BJ (cell line): ENCODE results near the gene ATXN1. TPM values are rescaled to one million over a fixed set of nuclear protein-coding genes. Genes with fewer than 3 reads are reported as not detected.

Source experiments
- CTCF ChIA-PET: fragments of 350-600 bp; formaldehyde crosslinking; extraction: SDS; loops from one replicate; lab custom pipeline; 2021; ENCODE audit warnings: antibody characterized with exemption, inconsistent platforms; lab: Yijun Ruan, JAX
- POLR2A ChIA-PET: fragments of 300-600 bp; sonication (Branson Sonifier 250); formaldehyde crosslinking; extraction: SDS; loops from one replicate; lab custom pipeline; 2021; ENCODE audit warnings: antibody characterized with exemption; lab: Charles Lee
- DNase-seq: peaks from one replicate; pipeline ENCODE4 v3.0.0-alpha.2; 2011; ENCODE audit warnings: low read depth
- H3K27me3 ChIP-seq: 2 replicates; pipeline ENCODE4 v1.6.0; 2011; ENCODE audit warnings: low read length; ENCODE audit not compliant: control insufficient read depth, insufficient read depth
- H3K36me3 ChIP-seq: 2 replicates; pipeline ENCODE4 v1.5.1; 2011; ENCODE audit warnings: low read length; ENCODE audit not compliant: control insufficient read depth, insufficient read depth
- H3K4me3 ChIP-seq: 2 replicates; pipeline ENCODE4 v1.5.1; 2011; ENCODE audit warnings: low read depth, mild to moderate bottlenecking, control low read depth, low read length
- polyA plus RNA-seq: library from polyadenylated mRNA; depleted of rRNA; stranded (reverse); fragments of >200 nt; gene quantifications from 2 replicates; pipeline ENCODE4 v1.2.3, GENCODE V29; 2011
- TF ChIP-seq, protein P1 (sequence below): IDR thresholded peaks from 2 replicates; pipeline ENCODE4 v1.5.1; 2011; ENCODE audit warnings: low read depth, mild to moderate bottlenecking, control low read depth, inconsistent platforms, low read length, moderate library complexity; ENCODE audit not compliant: insufficient read depth

ATXN1 gene
- polyA plus RNA-seq, 1 experiment: 60.2 TPM

DNA sequence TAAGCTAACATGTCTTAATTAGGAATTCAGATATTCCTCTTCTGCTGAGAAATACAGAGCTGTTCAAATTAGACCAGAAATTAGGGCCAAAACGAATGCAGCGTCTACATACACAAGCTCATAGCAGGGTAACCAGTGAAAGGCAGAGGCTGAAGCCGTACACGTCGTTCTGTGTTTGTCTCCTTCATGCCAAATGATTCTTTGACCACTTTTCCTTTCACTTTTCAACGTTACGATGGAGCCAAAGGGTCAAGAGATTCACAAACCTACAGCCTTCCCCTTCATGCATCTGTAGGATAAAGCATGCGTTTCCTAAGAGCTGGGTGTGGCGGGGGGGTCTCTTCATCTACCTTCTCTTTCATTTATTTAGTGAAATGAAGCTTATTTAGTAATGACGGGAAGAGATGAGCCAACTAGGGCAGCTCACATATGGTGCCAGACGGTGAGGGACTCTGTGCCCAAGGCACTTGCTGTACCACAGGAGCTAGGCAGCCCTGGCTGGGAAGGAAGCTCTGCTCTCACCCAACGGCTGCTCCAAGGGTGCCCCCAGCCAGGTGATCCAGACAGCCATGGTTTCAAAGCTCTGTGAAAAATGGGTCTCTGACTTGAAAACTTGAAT is 178.0 kb downstream of the ATXN1 start:
- Histone ChIP-seq H3K4me3 (no peak overlapping the region), H3K36me3 (peaks cover 9% of the 10 kb centered on the region), H3K27me3 (no peaks in the 10 kb centered on the region)
- ChIA-PET POLR2A (no interaction called here), CTCF (interaction anchor here (1.0 kb wide), 1 partner anchor 172 kb away, joined by 3 read pairs; no protein-coding TSS in a partner anchor)
- TF ChIP-seq, protein P1, sequence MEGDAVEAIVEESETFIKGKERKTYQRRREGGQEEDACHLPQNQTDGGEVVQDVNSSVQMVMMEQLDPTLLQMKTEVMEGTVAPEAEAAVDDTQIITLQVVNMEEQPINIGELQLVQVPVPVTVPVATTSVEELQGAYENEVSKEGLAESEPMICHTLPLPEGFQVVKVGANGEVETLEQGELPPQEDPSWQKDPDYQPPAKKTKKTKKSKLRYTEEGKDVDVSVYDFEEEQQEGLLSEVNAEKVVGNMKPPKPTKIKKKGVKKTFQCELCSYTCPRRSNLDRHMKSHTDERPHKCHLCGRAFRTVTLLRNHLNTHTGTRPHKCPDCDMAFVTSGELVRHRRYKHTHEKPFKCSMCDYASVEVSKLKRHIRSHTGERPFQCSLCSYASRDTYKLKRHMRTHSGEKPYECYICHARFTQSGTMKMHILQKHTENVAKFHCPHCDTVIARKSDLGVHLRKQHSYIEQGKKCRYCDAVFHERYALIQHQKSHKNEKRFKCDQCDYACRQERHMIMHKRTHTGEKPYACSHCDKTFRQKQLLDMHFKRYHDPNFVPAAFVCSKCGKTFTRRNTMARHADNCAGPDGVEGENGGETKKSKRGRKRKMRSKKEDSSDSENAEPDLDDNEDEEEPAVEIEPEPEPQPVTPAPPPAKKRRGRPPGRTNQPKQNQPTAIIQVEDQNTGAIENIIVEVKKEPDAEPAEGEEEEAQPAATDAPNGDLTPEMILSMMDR: no peak
- DNase-seq: no peak

DNA sequence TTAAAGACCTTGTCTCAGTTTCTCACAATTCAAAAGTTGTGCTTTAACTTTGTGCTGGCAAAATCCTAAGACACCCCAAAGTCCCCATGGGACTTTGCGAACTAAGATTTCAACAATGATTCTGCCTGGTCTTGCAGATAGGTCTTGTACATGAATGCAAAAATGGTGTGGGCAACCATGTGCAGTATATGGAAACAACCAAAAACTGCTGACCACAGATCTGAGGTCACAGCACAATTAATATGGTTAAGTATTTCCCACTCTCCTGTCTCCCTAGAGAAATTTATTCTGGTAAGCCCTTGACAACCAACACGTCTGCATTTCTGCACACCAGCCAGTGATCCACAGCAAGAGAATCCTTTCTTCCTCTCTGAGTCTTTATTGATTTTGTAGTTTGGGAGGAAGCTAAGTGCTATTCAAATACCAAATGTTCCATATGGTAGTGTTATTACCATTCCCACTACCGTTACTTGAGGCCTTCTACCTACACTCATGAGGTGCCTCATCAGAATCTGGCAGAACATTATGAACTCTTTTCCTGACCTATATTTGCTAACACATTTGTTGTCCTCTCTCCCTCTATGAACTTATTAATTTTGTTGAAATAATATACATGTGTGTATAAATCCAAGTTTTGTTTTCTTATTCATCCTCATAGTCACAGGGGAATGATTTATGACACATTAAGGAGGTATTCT is 178.7 kb downstream of the ATXN1 start:
- POLR2A ChIA-PET: no interaction called here
- Histone ChIP-seq H3K4me3 (no peak overlapping the region), H3K36me3 (peaks cover 9% of the 10 kb centered on the region), H3K27me3 (no peaks in the 10 kb centered on the region)
- no peak for DNase-seq
- TF ChIP-seq, protein P1: no peak
- CTCF ChIA-PET: no interaction called here

DNA sequence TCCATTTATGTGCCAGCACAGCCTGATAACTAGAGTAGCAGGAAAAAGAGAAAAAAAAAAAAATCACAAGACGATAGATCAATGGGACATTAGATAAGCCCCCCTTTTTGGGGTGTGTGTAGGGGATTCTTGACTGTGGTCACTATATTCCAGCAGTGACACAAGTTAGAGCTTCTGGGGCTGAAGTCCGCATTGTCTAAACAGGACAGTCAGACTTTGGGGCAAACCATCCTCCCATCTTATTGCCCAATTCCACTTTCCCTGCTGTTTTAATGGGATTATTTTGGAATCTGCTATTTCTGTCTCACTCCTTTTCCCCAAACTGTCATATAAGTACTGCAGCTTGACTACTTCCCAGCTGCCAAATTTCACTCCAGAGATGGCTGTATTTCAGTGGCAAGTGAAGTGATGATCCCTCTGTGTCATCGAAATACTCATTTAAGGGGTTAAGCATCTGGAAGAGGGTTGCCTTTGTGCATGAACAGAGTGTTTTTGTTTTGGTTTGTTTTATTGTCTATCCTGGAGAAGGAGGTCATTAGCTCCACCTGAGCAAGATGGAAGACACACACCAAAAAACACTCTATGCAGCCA is 182.5 kb downstream of the ATXN1 start:
- TF ChIP-seq, protein P1: no peak

DNA sequence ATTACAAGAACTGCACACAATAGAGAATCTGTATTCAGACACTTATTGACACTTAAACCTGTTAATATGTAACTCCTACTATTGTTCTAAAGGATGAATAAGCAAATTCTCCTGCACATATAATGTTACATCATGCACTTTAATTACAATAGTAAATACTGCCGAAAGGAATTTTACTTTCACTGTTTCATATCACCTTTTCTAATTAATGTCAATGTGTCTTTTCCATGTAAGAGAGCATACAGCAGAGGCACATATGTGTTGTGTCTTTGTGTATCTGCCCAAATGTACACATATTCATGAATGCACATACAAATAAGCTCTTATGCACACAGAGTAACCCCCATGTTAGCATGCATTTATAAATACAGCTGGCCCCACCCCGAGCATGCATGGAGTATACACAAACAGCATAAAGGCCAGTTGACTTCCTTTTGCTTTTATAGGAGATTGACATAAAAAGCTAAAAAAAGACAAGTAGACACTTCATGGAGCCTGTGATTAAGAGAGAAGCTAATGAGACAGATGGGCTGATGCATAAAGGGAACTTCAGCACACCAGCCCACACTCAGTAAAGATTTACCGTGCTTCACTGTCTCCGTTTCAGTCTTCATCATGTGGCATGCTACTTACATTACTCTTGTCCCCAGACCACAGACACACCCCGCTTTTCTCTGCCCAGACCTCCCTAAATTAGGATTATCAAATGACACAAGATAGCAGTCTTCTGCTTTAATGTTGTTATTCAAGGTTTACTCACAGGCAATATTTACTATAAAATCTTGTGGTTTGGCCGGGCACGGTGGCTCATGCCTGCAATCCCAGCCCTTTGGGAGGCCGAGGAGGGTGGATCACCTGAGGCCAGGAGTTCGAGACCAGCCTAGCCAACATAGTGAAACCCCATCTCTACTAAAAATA is 184.6 kb downstream of the ATXN1 start:
- POLR2A ChIA-PET: no interaction called here
- CTCF ChIA-PET: interaction anchor here (1.3 kb wide), 1 partner anchor 22 kb away, joined by 3 read pairs; no protein-coding TSS in a partner anchor

More for the DNA sequence above, 182.5 kb downstream of the ATXN1 start:
- ChIA-PET POLR2A (no interaction called here), CTCF (interaction anchor here (0.5 to 0.8 kb wide), 2 partner anchors 17 to 88 kb away, joined by 3 read pairs; no protein-coding TSS in a partner anchor)
- Histone ChIP-seq H3K27me3 (no peaks in the 10 kb centered on the region), H3K4me3 (no peak overlapping the region), H3K36me3 (peaks cover 10% of the 10 kb centered on the region)
- DNase-seq: no peak

More for the DNA sequence above, 184.6 kb downstream of the ATXN1 start:
- no peak for DNase-seq
- Histone ChIP-seq H3K27me3 (no peaks in the 10 kb centered on the region), H3K4me3 (no peak overlapping the region), H3K36me3 (0 out of 2 replicates have a peak, but pooled peaks cover 1% of the 10 kb centered on the region)
- TF ChIP-seq, protein P1: no peak
